Measurements from ENCODE around the gene RPS3. TPM values are rescaled to one million over a fixed set of nuclear protein-coding genes. Genes with fewer than 3 reads are reported as not detected.

Gene RPS3
- total RNA-seq, 1 experiment from 2014 or later, result 3,765 TPM

DNA sequence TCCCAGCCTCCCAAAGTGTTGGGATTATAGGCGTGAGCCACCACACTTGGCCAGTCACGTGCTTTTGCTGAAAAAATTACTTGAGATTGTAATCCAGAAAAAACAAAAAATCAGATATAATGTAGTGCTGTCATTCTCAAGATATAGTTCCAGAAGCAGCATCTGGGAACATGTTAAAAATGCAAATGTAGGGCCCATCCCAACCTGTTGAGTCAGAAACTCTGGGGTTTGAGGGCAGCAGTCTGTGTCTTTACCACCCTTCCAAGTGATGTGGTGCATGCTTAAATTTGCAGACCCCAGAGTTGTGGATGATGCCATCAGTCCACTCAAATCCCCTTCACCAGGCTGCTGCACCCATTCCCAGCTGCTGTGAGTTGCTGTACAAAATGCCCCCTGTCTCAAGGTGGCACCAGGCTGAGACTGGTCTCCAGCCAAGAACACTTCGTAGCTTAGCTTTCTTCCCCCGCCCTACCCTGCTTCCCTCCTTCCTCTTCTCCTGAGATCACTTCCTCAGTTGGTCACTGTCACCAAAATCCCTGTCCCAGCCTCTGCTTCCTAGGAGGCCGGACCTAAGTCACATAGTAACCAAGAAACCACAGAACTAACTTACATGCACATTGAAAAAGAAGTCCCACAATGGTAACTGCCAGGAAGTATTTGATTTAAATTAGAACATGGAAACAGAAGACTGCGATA lies 29.6 kb upstream of the RPS3 start:
- Histone ChIP-seq H2BK15ac (ENCODE audit: low read depth, low read length) (no peak overlapping the region), H3K4me2 (ENCODE audit: insufficient read depth, insufficient read length, low read length) (no peak overlapping the region), H3K4me1 (ENCODE audit: insufficient read depth, low read length) (no peaks in the 10 kb centered on the region)

More for the DNA sequence above, 29.6 kb upstream of the RPS3 start:
- H3K4me1 Mint-ChIP-seq, result no peaks in the 10 kb centered on the region
- H3K4me3 Mint-ChIP-seq, result no peak overlapping the region
- H3K27ac ChIP-seq (ENCODE audit: insufficient read length, low read depth, low read length), result no peak overlapping the region
- H2BK12ac ChIP-seq (ENCODE audit: insufficient read length, low read depth, low read length), result no peak overlapping the region
- TF ChIP-seq, protein P1, sequence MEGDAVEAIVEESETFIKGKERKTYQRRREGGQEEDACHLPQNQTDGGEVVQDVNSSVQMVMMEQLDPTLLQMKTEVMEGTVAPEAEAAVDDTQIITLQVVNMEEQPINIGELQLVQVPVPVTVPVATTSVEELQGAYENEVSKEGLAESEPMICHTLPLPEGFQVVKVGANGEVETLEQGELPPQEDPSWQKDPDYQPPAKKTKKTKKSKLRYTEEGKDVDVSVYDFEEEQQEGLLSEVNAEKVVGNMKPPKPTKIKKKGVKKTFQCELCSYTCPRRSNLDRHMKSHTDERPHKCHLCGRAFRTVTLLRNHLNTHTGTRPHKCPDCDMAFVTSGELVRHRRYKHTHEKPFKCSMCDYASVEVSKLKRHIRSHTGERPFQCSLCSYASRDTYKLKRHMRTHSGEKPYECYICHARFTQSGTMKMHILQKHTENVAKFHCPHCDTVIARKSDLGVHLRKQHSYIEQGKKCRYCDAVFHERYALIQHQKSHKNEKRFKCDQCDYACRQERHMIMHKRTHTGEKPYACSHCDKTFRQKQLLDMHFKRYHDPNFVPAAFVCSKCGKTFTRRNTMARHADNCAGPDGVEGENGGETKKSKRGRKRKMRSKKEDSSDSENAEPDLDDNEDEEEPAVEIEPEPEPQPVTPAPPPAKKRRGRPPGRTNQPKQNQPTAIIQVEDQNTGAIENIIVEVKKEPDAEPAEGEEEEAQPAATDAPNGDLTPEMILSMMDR (conservative IDR thresholded peaks at IDR 0.05), result no peak
- no peak overlapping the region for H3K18ac ChIP-seq (ENCODE audit: insufficient read length, low read depth, low read length)
- no peak overlapping the region for H4K91ac ChIP-seq (ENCODE audit: insufficient read length, low read depth, low read length)
- no CpG with 5 or more reads among the region's 6 CpGs for WGBS (ENCODE audit: extremely low coverage, insufficient read length, low lambda C conversion rate)
- H3K4ac ChIP-seq (ENCODE audit: low read depth, low read length), result no peak overlapping the region
- H4K8ac ChIP-seq (replicated peaks; ENCODE audit: insufficient read length, low read depth, low read length), result no peak overlapping the region
- no peaks in the 10 kb centered on the region for H3K79me1 ChIP-seq (ENCODE audit: insufficient read depth, low read depth, low read length, poor library complexity, severe bottlenecking)
- 0 out of 2 replicates have a peak, but pooled peaks cover 2% of the 10 kb centered on the region for H3K27me3 Mint-ChIP-seq (ENCODE audit: low read depth)
- DNase-seq, result no peak
- no peaks in the 10 kb centered on the region for H4K20me1 ChIP-seq (ENCODE audit: control insufficient read depth, insufficient read depth, insufficient read length)
- H3K79me2 ChIP-seq (ENCODE audit: insufficient read depth, low read length), result no peaks in the 10 kb centered on the region
- H2BK5ac ChIP-seq (ENCODE audit: insufficient read length, low read length), result no peak overlapping the region
- H3K9ac ChIP-seq (ENCODE audit: extremely low read depth, insufficient read length, low read length), result no peak overlapping the region
- no peak overlapping the region for H3K27ac Mint-ChIP-seq
- H2BK120ac ChIP-seq (ENCODE audit: low read depth, low read length, poor library complexity, severe bottlenecking), result no peak overlapping the region
- no peak overlapping the region for H2BK20ac ChIP-seq (ENCODE audit: low read depth, low read length, poor library complexity, severe bottlenecking)
- no peak overlapping the region for H2AK5ac ChIP-seq (ENCODE audit: insufficient read length, low read length)
- H2AFZ ChIP-seq (ENCODE audit: low read length), result no peak overlapping the region
- H3K23me2 ChIP-seq (ENCODE audit: insufficient read length, low read depth, low read length, poor library complexity, severe bottlenecking), result no peaks in the 10 kb centered on the region
- H3K9me3 Mint-ChIP-seq, result peaks cover 0 to 2% of the 10 kb centered on the region in 2 experiments; a peak in 1 of 5 replicates
- H3K23ac ChIP-seq (ENCODE audit: insufficient read length, low read depth, low read length), result no peak overlapping the region
- H3K56ac ChIP-seq (ENCODE audit: insufficient read length, low read depth, low read length), result no peak overlapping the region
- no peaks in the 10 kb centered on the region for H3K9me3 ChIP-seq (ENCODE audit: control insufficient read depth, low read depth, low read length)
- no peaks in the 10 kb centered on the region for H3K27me3 ChIP-seq (ENCODE audit: insufficient read depth, low read length)
- no peak overlapping the region for H3K14ac ChIP-seq (ENCODE audit: insufficient read depth, low read length)
- no peak overlapping the region for H3T11ph ChIP-seq (ENCODE audit: low read length)
- H4K5ac ChIP-seq (ENCODE audit: insufficient read length, low read depth, low read length), result no peak overlapping the region
- no peaks in the 10 kb centered on the region for H3K36me3 Mint-ChIP-seq (ENCODE audit: insufficient read depth in 1 of 3, low read depth in 3 of 3)
